ENCODE data around the gene HSF5.

The HSF5 gene

DNA sequence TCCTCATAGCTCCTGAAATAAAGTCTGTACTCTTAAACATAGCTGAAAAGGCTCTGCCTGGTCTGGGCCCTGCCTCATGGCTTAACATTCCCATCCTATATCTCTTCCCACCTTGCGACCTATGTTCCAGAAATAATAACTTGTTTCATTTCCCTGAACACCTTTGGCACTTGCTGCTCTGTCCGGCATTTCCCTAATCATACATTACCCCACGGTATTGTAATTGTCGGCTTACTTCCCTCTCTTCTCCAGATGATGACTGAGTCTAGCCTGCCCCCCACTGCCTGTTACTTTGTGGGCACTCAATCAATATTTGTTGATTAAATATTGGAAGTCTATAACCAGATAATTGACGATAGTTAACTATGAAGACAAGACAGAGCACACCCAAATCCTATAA is 113.0 kb downstream of the HSF5 start:
- Histone ChIP-seq H3K27ac (ENCODE audit: low read depth, low read length) (no peak overlapping the region), H3K9ac (ENCODE audit: low read length in 5 of 5) (peak overlapping the region in 1 of 5 donors; percentile 33), H3K36me3 (ENCODE audit: control insufficient read depth in 5 of 5, insufficient read depth in 5 of 5, low read length in 5 of 5) (no peaks in the 10 kb centered on the region), H3K27me3 (ENCODE audit: control insufficient read depth in 5 of 5, insufficient read depth in 4 of 5, low read length in 5 of 5) (no peaks in the 10 kb centered on the region), H3K4me1 (ENCODE audit: control insufficient read depth in 5 of 5, insufficient read depth in 5 of 5, low read length in 5 of 5) (no peaks in the 10 kb centered on the region), H3K4me3 (ENCODE audit: low read depth in 1 of 5, low read length in 5 of 5) (no peak overlapping the region), H3K9me3 (ENCODE audit: control insufficient read depth in 5 of 5, low read length in 5 of 5) (no peaks in the 10 kb centered on the region)

DNA sequence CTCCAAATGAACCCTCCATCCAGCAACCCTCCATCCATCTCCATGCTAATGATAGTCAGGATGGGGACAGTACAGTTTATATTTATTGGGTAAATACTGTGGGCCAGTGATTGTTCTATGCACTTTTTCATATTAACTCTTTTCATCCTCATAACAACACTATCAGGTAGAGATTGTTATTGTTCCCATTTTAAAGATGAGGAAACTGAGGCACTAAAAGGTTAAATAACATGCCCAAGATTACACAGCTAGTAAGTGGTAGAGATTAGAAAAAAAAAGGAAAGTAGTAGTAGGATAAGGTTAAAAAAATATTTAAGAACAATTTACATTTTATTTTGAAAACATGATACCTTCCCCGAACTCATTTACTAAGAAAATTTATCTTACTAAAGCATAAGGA is 114.3 kb downstream of the HSF5 start:
- Histone ChIP-seq H3K9me3 (ENCODE audit: control insufficient read depth in 5 of 5, low read length in 5 of 5) (no peaks in the 10 kb centered on the region), H3K36me3 (ENCODE audit: control insufficient read depth in 5 of 5, insufficient read depth in 5 of 5, low read length in 5 of 5) (no peaks in the 10 kb centered on the region), H3K4me1 (ENCODE audit: control insufficient read depth in 5 of 5, insufficient read depth in 5 of 5, low read length in 5 of 5) (no peaks in the 10 kb centered on the region), H3K27me3 (ENCODE audit: control insufficient read depth in 5 of 5, insufficient read depth in 4 of 5, low read length in 5 of 5) (peaks cover 0 to 2% (median 0%) of the 10 kb centered on the region in 5 donors), H3K4me3 (ENCODE audit: low read depth in 1 of 5, low read length in 5 of 5) (no peak overlapping the region), H3K27ac (ENCODE audit: low read depth, low read length) (no peak overlapping the region), H3K9ac (ENCODE audit: low read length in 5 of 5) (no peak overlapping the region)

DNA sequence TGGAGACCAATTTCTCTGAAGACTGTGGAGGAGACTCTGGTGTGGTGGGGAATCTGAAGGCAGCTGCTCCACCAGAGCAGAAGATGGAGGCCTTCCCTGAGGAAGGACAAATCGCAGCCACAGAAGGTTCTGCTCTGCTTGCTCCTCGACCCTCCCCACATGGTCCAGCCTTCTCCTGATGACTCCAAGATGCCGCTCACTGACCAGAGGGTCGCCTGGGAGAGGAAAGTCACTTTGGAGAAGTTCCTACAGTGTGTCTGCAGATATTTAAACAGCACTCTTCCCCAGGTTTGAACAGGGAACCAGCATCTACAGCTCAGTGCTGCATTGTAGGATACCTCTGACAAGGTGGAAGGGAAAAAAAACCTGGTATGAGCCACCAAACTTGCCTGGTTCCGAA is 115.2 kb downstream of the HSF5 start:
- Histone ChIP-seq H3K4me3 (ENCODE audit: low read depth in 1 of 5, low read length in 5 of 5) (no peak overlapping the region), H3K27ac (ENCODE audit: low read depth, low read length) (no peak overlapping the region), H3K36me3 (ENCODE audit: control insufficient read depth in 5 of 5, insufficient read depth in 5 of 5, low read length in 5 of 5) (no peaks in the 10 kb centered on the region), H3K9ac (ENCODE audit: low read length in 5 of 5) (no peak overlapping the region), H3K27me3 (ENCODE audit: control insufficient read depth in 5 of 5, insufficient read depth in 4 of 5, low read length in 5 of 5) (peaks cover 0 to 2% (median 0%) of the 10 kb centered on the region in 5 donors), H3K4me1 (ENCODE audit: control insufficient read depth in 5 of 5, insufficient read depth in 5 of 5, low read length in 5 of 5) (no peaks in the 10 kb centered on the region), H3K9me3 (ENCODE audit: control insufficient read depth in 5 of 5, low read length in 5 of 5) (no peaks in the 10 kb centered on the region)

DNA sequence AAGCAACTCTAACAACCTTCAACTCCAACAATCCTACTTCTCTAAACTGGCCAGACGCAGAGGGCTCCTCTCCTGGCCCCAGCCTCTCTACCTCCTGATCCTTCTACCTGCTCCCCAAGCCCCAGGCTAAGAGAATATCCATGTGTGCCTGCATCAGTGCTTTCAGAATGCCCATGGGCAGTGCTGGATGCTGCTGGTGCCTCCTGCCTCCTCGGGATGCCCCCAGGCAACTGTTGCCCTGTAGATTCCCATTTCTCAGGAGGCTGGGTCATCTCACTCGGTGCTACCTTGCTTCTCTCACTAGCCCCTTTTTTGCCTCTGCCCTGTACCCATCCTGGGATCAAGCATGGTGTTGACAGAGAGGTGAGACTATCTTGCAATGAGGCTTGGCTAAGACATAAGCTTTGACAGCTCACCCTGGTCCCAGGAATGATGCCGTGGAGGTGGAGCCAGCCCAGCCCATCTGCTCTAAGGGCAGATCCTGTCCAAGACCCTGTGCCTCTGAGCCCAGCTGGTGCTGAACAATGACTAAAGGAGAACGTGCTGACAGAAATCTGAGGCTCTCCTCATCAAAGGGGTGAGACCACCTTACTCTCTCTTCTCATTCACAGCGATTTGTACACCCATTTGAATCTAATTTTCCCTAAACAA is 116.8 kb downstream of the HSF5 start:
- no peak overlapping the region for H3K9ac ChIP-seq (ENCODE audit: low read length in 5 of 5)
- no peak overlapping the region for H3K27ac ChIP-seq (ENCODE audit: low read depth, low read length)
- H3K4me1 ChIP-seq (ENCODE audit: control insufficient read depth in 5 of 5, insufficient read depth in 5 of 5, low read length in 5 of 5), result no peaks in the 10 kb centered on the region
- H3K36me3 ChIP-seq (ENCODE audit: control insufficient read depth in 5 of 5, insufficient read depth in 5 of 5, low read length in 5 of 5), result no peaks in the 10 kb centered on the region
- H3K4me3 ChIP-seq (ENCODE audit: low read depth in 1 of 5, low read length in 5 of 5), result no peak overlapping the region
- H3K9me3 ChIP-seq (ENCODE audit: control insufficient read depth in 5 of 5, low read length in 5 of 5), result no peaks in the 10 kb centered on the region
- H3K27me3 ChIP-seq (ENCODE audit: control insufficient read depth in 5 of 5, insufficient read depth in 4 of 5, low read length in 5 of 5), result peaks cover 0 to 2% (median 0%) of the 10 kb centered on the region in 5 donors

DNA sequence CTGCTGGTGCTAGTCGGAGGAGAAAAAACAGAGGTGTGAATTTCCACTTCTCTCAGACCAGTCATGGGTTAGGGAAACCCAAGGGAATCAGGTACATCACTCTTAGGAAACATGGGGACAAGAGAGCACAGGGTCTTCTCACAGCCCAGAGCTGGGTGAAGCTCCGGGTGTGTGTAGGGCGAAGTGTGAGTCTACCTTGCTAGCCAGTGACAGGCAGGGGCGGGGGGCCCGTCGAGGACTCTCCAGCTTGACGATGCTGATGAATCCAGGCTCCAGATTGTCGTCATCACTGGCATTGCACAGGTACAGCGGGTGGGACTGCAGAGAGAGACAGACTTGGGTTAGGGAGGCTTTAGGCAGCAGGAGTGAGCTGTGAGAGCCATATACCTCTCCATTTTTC is 117.5 kb downstream of the HSF5 start:
- Histone ChIP-seq H3K36me3 (ENCODE audit: control insufficient read depth in 5 of 5, insufficient read depth in 5 of 5, low read length in 5 of 5) (no peaks in the 10 kb centered on the region), H3K4me1 (ENCODE audit: control insufficient read depth in 5 of 5, insufficient read depth in 5 of 5, low read length in 5 of 5) (no peaks in the 10 kb centered on the region), H3K27ac (ENCODE audit: low read depth, low read length) (no peak overlapping the region)

DNA sequence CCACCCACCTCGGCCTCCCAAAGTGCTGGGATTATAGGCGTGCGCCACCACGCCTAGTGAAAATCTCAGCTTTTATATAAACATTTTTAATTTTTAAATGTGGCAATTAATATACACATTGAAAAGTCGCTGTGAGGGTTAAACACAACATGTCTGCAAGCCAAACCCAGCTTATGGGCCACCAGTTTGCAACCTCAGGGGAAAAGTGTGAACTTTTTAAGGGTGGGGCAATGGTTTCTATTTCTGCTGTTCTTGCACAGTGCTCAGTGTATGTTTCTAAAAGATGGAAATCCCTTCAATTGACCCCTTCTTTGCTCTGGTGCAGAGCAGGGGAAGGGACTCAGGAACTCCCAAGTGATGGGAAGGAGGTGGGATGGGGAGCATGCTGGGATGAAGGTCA is 117.9 kb downstream of the HSF5 start:
- Histone ChIP-seq H3K27ac (ENCODE audit: low read depth, low read length) (no peak overlapping the region), H3K27me3 (ENCODE audit: control insufficient read depth in 5 of 5, insufficient read depth in 4 of 5, low read length in 5 of 5) (peaks cover 0 to 2% (median 0%) of the 10 kb centered on the region in 5 donors), H3K36me3 (ENCODE audit: control insufficient read depth in 5 of 5, insufficient read depth in 5 of 5, low read length in 5 of 5) (no peaks in the 10 kb centered on the region), H3K9ac (ENCODE audit: low read length in 5 of 5) (no peak overlapping the region), H3K4me3 (ENCODE audit: low read depth in 1 of 5, low read length in 5 of 5) (no peak overlapping the region), H3K9me3 (ENCODE audit: control insufficient read depth in 5 of 5, low read length in 5 of 5) (no peaks in the 10 kb centered on the region), H3K4me1 (ENCODE audit: control insufficient read depth in 5 of 5, insufficient read depth in 5 of 5, low read length in 5 of 5) (no peaks in the 10 kb centered on the region)

More for the DNA sequence above, 117.5 kb downstream of the HSF5 start:
- Histone ChIP-seq H3K9ac (ENCODE audit: low read length in 5 of 5) (no peak overlapping the region), H3K9me3 (ENCODE audit: control insufficient read depth in 5 of 5, low read length in 5 of 5) (no peaks in the 10 kb centered on the region), H3K4me3 (ENCODE audit: low read depth in 1 of 5, low read length in 5 of 5) (no peak overlapping the region), H3K27me3 (ENCODE audit: control insufficient read depth in 5 of 5, insufficient read depth in 4 of 5, low read length in 5 of 5) (peaks cover 0 to 2% (median 0%) of the 10 kb centered on the region in 5 donors)
